NCI-H345 treated with DMSO at 0.1 percent for 48 hours (cell line): ENCODE data around the gene STX8.

Experiments used
- DNase-seq: peaks from one replicate; lab custom pipeline; 2025; ENCODE audit not compliant: unreplicated experiment; lab: John Stamatoyannopoulos, UW

STX8 gene

GRCh38 chr17:9242497-9242881 lies 333.1 kb downstream of the STX8 start:
- no peak for DNase-seq

DNA sequence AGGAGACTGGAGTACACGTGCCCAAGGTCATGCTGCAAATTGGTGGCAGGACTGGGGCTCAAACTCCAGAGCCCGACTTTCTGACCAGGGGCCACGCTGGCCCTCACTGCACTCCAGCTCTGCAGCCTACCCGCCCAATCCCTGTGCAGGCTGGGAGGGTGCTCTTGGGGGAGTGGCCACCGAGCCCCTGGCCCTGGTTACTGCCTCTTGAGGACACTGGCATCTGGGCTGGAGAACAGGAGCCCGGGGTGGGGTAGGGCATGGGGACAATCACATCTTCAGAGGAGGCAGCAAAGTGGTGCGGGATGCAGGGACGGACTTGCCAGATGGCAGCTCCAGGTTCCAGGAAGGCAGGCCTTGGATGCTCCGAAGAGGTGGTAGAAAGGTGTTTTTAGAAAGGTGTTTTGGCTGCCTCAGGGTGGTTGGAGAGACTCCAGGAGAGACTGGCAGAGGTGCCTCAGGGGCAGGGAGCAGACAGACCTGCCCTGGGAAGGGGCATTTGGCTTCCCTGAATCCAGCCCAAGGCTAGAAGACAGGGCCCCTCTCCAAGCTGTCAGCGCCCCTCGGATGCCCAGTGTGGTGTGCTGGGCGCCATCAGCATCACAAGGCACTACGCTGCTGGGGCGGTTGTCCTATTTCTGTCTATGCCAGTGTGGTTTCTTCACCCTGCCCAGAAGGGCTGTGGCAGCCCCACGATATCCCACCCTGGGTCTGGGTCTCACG lies 333.7 kb downstream of the STX8 start:
- no peak for DNase-seq

- no peak for DNase-seq
Observed at GRCh38 chr17:9241371-9241712, 334.3 kb downstream of the STX8 start.

DNA sequence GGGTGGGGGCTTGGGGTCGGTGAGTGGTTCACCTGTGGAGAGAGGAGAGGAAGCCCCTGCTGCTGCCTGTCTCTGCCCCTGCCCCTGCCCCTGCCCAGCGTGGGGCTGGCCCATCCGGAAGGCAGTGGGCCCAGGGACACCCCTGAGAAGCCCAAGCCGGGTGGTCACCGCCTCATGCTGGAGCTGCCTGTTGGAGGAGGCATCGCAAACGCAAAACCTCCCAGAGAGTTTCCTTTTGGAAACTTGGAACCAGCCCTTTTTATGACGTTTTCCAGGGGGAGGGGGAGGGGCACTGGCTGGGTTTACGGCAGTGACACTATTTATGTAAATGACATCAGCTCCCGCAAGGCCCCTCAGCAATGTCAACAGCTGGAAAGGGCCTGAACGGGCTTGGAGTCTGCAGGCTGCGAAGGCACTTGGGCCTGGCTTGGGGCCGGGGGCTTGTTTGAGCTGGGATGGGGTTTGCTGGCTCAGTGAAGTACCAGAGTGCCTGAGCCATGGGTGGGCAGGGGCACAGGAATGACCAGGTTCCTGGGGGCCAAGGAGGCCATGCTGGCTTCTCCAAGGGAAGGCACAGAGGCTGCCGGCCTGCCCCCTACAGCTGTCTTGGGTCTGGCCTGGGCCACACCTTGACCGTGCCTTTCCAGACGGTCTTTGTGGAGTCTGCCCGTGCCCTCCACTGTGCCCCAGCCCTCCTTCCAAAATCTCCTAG lies 334.8 kb downstream of the STX8 start:
- DNase-seq: no peak

- no peak for DNase-seq
Observed at GRCh38 chr17:9239793-9240658, 335.6 kb downstream of the STX8 start.

DNA sequence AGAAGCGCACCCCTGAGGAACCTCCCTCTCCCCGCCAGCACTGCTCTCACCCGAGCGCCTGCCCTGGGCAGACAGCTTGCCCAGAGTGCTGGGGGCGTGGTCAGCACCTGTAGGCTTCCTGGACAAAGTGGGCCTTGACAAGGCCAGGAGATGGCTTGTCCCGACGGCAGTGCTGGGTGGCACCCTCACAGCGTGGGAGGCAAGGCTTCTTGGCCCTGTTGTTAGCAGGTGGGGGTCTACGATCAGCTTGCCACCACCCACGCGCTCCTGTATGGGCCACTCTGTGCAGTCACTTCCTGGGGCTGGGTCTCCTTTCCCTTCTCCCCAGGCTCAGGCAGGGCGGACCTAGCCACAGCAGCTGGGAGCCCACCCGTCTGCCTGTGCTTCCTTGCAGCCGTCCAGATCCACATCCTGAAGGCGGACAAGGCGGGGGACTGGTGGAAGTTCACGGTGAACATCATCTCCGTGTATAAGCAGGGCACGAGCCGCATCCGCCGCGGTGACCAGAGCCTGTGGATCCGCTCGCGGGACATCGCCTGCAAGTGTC lies 336.3 kb downstream of the STX8 start:
- no peak for DNase-seq

GRCh38 chr17:9238340-9239245 lies 337.0 kb downstream of the STX8 start:
- no peak for DNase-seq

DNA sequence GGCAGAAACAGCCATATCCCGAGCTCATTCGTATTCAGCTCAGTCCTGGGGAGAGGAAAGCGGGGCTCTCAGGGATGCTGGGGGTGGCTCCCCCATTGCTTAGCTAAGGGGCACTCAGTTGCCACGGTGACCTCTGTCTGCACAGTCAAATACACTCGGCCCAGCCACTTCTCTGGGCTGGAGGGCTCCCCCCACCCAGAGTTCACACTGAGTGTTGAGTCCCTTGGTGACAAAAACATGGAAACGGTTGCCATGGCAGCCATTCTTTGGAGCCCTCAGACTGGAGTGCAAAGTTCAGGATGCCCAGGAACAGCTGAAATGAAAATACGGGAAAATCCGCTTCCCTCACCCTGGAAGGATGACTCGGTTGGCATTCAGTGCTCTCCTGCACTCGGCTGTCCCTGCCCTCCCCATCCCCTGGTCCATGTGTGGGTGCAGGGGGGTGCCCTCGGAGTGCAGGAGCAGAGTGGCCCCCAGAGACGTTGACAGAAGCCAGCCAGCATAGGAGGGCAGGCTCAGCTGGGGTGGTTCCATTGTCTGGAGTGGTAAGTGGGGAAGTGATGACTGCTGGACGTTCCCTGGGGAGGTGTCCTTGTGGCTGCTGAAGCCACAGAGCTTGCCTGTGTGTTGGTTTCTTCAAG lies 337.8 kb downstream of the STX8 start:
- DNase-seq: no peak

DNA sequence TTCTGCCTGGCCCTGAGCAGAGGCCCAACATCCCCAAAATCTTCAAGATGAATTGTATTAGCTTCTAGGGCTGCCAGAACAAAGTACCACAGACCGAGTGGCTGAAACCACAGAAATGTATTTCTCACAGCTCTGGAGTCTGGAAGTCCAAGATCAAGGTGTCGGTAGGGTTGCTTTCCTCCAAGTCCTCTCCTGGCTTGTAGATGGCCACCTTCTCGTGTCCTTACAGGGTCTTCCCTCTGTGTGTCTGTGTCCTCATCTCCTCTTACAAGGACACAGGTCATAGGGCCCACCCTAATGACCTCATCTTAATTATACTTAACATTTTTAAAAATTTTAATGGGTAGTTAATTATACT lies 338.6 kb downstream of the STX8 start:
- DNase-seq: no peak

- no peak for DNase-seq
Observed at GRCh38 chr17:9236286-9237052, 339.2 kb downstream of the STX8 start.

DNA sequence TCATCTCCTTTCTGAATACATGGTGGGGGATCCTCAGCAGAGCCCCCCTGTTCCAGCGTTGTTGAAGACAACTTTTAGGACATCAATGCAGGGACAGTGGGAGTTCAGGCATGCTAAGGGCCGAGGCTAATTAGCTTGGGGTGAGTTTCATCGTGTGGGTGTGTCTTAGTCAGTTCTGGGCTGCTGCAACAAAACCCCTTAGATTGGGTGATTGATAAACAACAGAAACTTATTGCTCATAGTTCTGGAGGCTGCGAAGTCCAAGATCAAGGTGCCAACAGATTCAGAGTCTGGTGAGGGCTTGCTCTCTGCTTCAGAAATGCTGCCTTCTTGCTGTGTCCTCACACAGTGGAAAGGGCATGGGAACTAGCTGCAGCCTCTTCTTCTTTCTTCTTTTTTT lies 340.3 kb downstream of the STX8 start:
- DNase-seq: no peak

DNA sequence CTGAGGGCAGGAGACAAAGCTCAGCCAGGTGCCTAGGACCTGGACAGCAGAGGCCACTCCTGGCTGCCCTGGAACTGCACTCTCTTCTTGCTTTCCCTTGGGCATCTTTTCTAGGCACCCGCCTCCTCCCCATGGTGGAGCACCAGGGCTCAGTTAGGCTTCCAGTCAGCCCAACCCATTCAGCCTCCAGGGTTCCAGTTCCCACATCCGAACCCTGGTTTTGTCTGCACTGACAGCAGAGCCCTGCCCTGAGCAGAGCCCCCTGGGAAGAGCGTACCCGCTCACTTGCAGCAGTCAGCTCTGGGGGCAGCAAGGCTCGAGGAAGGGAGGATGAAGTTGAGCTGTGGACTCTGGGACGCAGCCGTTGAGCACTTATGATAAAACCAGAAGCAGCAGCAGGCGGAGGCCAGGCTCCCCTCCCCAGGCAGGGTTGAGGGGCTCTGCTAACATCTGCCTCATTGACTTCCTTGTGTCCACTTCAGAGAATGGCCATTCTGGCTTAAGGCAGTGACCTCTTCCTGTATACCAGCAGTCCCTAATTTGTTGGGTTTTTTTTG lies 341.2 kb downstream of the STX8 start:
- DNase-seq: no peak

DNA sequence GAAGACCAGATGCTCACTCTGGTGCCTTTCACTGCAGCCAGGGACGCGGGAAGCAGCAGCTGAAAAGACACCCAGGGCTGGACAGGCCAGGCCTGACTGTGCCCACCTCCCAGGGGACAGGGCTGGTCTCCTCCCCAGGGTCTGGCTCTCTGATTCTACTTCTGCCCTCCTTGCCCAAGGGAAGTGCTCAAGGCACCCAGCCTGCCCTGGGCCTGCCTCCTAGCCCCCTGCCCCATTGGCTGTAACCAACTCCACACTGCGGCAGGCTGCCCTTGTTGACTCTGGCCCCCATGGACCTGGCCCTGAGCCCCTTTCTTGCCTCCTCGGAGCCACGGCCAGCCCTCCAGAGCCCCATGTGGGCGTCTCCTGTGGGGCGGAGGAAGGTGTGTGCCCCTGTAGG lies 341.9 kb downstream of the STX8 start:
- no peak for DNase-seq

GRCh38 chr17:9233271-9233599 lies 342.4 kb downstream of the STX8 start:
- DNase-seq: no peak

DNA sequence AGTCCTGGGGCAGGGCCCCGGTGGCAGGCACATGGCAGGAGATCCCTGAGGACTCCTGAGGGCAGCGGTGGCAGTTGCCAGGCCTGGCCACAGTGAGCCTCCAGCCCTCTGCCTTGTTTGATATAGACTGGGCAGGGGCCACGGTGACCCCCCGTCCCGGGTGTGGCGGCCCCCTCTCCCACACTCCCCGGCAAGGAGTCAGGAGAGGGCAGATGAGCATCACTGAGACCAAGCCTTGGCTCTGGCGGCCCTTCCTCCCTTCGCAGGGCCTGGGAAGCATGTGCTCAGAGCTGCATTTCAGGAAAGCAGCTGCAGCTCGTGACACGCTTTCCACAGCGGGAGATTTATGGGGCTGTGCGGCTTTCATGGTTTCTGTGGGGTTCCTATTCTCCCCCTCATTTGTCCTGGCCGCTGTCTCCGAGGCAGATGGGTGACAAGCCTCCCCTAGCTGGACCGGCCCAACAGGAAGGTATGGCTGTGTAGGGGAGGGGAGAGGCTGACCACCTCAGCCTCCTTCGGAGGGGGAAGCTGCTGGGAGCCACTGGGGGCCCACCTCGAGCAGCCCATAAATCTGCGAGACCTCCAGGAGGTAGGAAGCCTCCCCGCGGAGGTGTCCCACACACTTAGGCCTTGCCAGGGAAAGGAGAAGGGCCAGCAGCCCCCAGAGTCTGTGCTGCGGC lies 342.9 kb downstream of the STX8 start:
- DNase-seq: no peak

GRCh38 chr17:9232155-9232475 lies 343.5 kb downstream of the STX8 start:
- DNase-seq: no peak

DNA sequence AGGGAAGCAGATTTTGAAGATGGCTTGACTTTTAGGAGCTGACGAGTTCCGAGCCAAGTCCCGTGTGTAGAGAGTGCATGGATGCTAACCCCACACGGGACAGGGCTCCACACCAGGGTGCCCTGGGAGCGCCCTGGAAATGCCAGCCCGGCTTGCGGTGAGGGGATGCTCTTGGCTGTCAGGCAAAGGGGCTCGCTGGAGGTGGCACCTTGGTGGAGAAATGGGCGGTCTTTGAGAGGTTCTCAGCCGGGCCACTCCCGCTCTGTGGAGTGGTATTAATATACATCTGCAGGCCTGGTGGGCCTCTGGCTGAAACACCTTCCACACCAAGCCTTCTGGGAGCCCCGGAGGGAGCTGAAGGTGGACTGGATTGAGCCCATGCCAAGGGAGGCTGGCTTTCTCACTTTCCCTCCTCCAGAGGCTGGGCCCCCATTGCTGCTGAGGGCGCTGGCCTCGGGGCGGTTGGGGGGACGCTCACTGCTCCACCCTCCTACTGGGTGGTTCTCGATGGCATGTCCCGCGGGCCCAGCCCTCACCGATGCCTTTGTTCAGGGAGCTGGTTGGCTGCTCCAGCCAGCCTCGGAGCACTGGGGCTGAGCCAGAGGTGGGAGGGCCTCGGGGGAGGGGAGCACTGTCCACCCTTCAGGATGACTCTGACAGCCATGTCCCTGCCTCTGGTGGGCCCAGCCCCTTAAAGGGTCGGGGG lies 344.0 kb downstream of the STX8 start:
- no peak for DNase-seq

DNA sequence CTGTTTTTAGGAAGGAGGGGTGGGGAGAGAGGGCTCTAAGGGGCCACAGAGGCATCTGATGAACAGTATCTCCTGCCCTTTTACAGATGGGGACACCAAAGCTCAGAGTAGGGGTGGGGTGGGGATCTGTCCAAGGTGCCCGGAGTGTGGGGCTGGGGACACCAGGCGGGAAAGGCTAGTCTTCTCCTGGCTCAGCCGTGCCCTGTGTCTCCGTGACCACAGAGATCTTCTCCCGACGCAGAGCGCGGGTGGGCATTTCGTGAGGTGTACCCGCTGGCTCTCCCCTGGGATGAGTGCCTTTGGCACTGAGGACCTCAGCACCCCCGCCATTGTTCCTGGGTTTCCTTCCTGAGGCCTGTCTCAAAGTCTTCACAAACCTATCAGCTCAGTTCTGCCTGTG lies 344.8 kb downstream of the STX8 start:
- DNase-seq: no peak
